GM12878 (cell line): Measurements from ENCODE around the gene PACS1. TPM values are rescaled to one million over a fixed set of nuclear protein-coding genes. Genes with fewer than 3 reads are reported as not detected.

Experiments
- BCL11A ChIP-seq: IDR thresholded peaks from 2 replicates; pipeline ENCODE4 v1.6.1; 2011; ENCODE audit warnings: low read depth, low read length
- CHD4 ChIP-seq: fragments of 200-600 bp; sonication (generic); IDR thresholded peaks from 2 replicates; pipeline ENCODE4 v1.6.1; 2016; ENCODE audit warnings: mild to moderate bottlenecking
- DPF2 ChIP-seq: fragments of 450-650 bp; IDR thresholded peaks from 2 replicates; pipeline ENCODE4 v1.6.1; 2017; ENCODE audit warnings: mild to moderate bottlenecking
- EGR1 ChIP-seq, 2 experiments: IDR thresholded peaks; 1 replicate in 1 of 2; 2 replicates in 1 of 2; pipeline ENCODE4 v1.6.1; 2011 to 2012; ENCODE audit warnings: low read depth in 2 of 2, low read length in 2 of 2, borderline replicate concordance in 1 of 2, mild to moderate bottlenecking in 1 of 2, moderate library complexity in 1 of 2
- EZH2 ChIP-seq: IDR thresholded peaks from 2 replicates; pipeline ENCODE4 v1.6.1; 2012; ENCODE audit warnings: low read depth, mild to moderate bottlenecking, control low read depth, inconsistent platforms, low read length, borderline replicate concordance; ENCODE audit not compliant: control insufficient read depth
- HSF1 ChIP-seq: fragments of 150-350 bp; IDR thresholded peaks from 2 replicates; pipeline ENCODE4 v1.6.1; 2014; ENCODE audit warnings: mild to moderate bottlenecking, low read depth, low read length
- IRF4 ChIP-seq: IDR thresholded peaks from 2 replicates; pipeline ENCODE4 v1.6.1; 2011; ENCODE audit warnings: low read depth, low read length
- LARP7 ChIP-seq: fragments of 450-650 bp; IDR thresholded peaks from 2 replicates; pipeline ENCODE4 v1.6.1; 2017; ENCODE audit warnings: mild to moderate bottlenecking
- MLLT1 ChIP-seq: fragments of 450-650 bp; IDR thresholded peaks from 2 replicates; pipeline ENCODE4 v1.6.1; 2016; ENCODE audit warnings: mild to moderate bottlenecking
- MTA3 ChIP-seq: IDR thresholded peaks from 2 replicates; pipeline ENCODE4 v1.6.1; 2012; ENCODE audit warnings: low read length, inconsistent platforms, borderline replicate concordance
- MXI1 ChIP-seq: fragments of 150-350 bp; IDR thresholded peaks from 2 replicates; pipeline ENCODE4 v1.6.1; 2011; ENCODE audit warnings: low read depth, mild to moderate bottlenecking, inconsistent platforms, low read length, improper control_type of control experiment
- MYB ChIP-seq: fragments of 150-350 bp; IDR thresholded peaks from 2 replicates; pipeline ENCODE4 v1.6.1; 2014; ENCODE audit warnings: mild to moderate bottlenecking, low read depth, low read length, borderline replicate concordance
- MYC ChIP-seq: IDR thresholded peaks from 2 replicates; pipeline ENCODE4 v1.6.1; 2011; ENCODE audit warnings: mild to moderate bottlenecking, low read length, moderate library complexity, inconsistent platforms; ENCODE audit not compliant: insufficient read depth, insufficient replicate concordance, insufficient read length, severe bottlenecking
- PBX3 ChIP-seq: IDR thresholded peaks from 2 replicates; pipeline ENCODE4 v1.6.1; 2011; ENCODE audit warnings: mild to moderate bottlenecking, low read depth, low read length, moderate library complexity; ENCODE audit not compliant: insufficient replicate concordance
- POU2F2 ChIP-seq: IDR thresholded peaks from 3 replicates; pipeline ENCODE4 v1.6.1; 2011; ENCODE audit warnings: low read depth, mild to moderate bottlenecking, low read length, borderline replicate concordance
- PRDM15 ChIP-seq: fragments of 450-650 bp; formaldehyde crosslinking; IDR thresholded peaks from 2 replicates; pipeline ENCODE4 v1.4.0; 2020; ENCODE audit warnings: mild to moderate bottlenecking, moderate library complexity
- RELA ChIP-seq: fragments of 450-650 bp; IDR thresholded peaks from 2 replicates; pipeline ENCODE4 v1.8.0; 2014; ENCODE audit warnings: borderline replicate concordance; ENCODE audit not compliant: partially characterized antibody
- SP1 ChIP-seq: IDR thresholded peaks from one replicate; pipeline ENCODE4 v1.6.1; 2011; ENCODE audit warnings: low read depth, low read length
- SREBF2 ChIP-seq: IDR thresholded peaks from 2 replicates; pipeline ENCODE4 v1.6.1; 2012; ENCODE audit warnings: mild to moderate bottlenecking, low read length
- SRF ChIP-seq, 2 experiments: IDR thresholded peaks; 2 replicates each; pipeline ENCODE4 v1.6.1; 2011; ENCODE audit warnings: low read depth in 2 of 2, low read length in 2 of 2, mild to moderate bottlenecking in 1 of 2, moderate library complexity in 1 of 2
- TARDBP ChIP-seq: IDR thresholded peaks from 2 replicates; pipeline ENCODE4 v1.6.1; 2016; ENCODE audit warnings: borderline replicate concordance
- TBL1XR1 ChIP-seq: IDR thresholded peaks from 2 replicates; pipeline ENCODE4 v1.6.1; 2012; ENCODE audit warnings: low read depth, low read length, improper control_type of control experiment
- YBX1 ChIP-seq: fragments of 450-650 bp; IDR thresholded peaks from 2 replicates; pipeline ENCODE4 v1.6.1; 2016; ENCODE audit warnings: antibody characterized with exemption
- polyA plus RNA-seq, 11 experiments: library from polyadenylated mRNA; depleted of rRNA in 4 of 11; unstranded in 6 of 11; stranded (reverse) in 5 of 11; fragments of >200 nt; fragmentation: Nextera tagmentation in 4 of 11; fragmentation: Illumina TruSeq in 1 of 11; extraction: Ambion mirVana in 4 of 11; extraction: Trizol in 1 of 11; gene quantifications; 1 replicate in 1 of 11; 2 replicates in 10 of 11; pipeline versions ENCODE4 v1.2.1 to v1.2.3, GENCODE V29; 2011 to 2016; ENCODE audit warnings: inconsistent platforms in 2 of 11, missing spikeins in 2 of 11, low read depth in 1 of 11
- total RNA-seq, 4 experiments: library from RNA; depleted of rRNA in 3 of 4; stranded (reverse); fragments of >200 nt in 3 of 4; fragmentation: Illumina TruSeq in 1 of 4; extraction: Trizol in 1 of 4; gene quantifications; 2 replicates each; pipeline versions ENCODE4 v1.2.1 to v1.2.3, GENCODE V29; 2013 to 2021

Gene PACS1
- total and polyA plus RNA-seq, 10 of the 15 experiments (the other 5 are each of a cell fraction or from before 2014, with no cell fraction given): 1.1 to 74.3 (median 17.9) TPM

- TF ChIP-seq PBX3 (no peak), MYB (no peak), IRF4 (no peak), SREBF2 (no peak), LARP7 (no peak; the same call in 1 of the 2 replicates), MTA3 (no peak), TBL1XR1 (no peak), CHD4 (no peak), MXI1 (no peak), SP1 (no peak), PRDM15 (no peak), POU2F2 (no peak), EZH2 (no peak), HSF1 (no peak), TARDBP (peak; percentile 12; the same call in 1 of the 2 replicates), MLLT1 (peak; percentile 47; the same call in 1 of the 2 replicates), BCL11A (no peak), DPF2 (peak; percentile 52), SRF (IDR thresholded peaks at IDR 0.05; ENCODE audit: low read depth in 2 of 2, low read length in 2 of 2) (no peak), EGR1 (IDR thresholded peaks at IDR 0.05; ENCODE audit: borderline replicate concordance in 1 of 2, low read depth in 2 of 2, low read length in 2 of 2) (0 out of 3 replicates have a peak, but pooled peaks of 1 of the 2 experiments have one; percentile 17), RELA (no peak), YBX1 (no peak), MYC (no peak)
These were observed 197.5 kb downstream of the PACS1 start (continued) for GRCh38 chr11:66267379-66268243.
